ENCODE data around the gene C16orf87.

DNA sequence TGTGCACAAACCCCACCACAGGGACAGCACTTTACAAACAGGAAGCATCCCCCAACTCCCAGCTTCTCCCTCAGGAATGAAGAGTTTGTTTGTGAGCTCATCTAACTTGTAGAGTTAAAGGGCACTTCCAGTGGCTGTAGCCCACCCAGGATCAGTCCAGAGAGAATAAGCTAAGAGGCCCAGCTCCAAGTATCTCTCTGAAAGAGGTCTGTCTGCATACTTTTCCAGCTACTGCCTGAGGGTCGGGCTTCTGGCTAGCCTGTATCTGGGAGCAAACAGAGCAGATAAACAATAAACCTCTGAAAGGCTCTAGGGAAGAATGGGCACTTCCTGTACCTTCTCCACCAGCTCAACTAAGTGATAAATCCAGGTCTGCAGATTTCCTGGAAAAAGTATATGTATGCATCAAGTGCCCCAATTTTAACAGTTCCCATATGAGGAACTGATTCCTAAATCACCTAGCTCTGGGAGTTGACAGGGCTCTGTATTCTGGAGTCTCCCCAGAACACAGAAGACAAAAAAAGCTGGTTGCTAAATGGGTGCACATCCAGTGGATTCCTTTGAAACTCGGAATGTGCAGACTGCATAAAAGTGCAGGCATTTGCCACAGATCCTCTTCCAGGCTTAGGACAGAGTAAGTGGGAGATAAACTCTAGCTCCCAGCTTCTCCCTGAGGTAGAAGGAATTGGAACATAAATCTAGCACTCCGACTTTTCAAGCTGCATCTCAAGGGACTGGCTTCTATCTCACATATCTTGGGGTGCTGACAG lies 45.7 kb downstream of the C16orf87 start:
- TF ChIP-seq CTCF (optimal IDR thresholded peaks at IDR 0.05 in 1 of 3, IDR thresholded peaks at IDR 0.05 in 1 of 3, conservative IDR thresholded peaks at IDR 0.05 in 1 of 3; ENCODE audit: extremely low read depth in 1 of 3, insufficient read depth in 2 of 3, low read length in 3 of 3) (no peak), EZH2 (IDR thresholded peaks at IDR 0.05; ENCODE audit: low read length) (no peak)
